Activated naive CD4-positive, alpha-beta T cell treated with Interleukin-2 at 50 U/mL for 16 hours (primary cell): ENCODE data around the gene ARCN1.

ENCODE experiments used
- DNase-seq: peaks from one replicate; pipeline ENCODE4 v3.0.0-alpha.2; 2020

ARCN1 gene

GRCh38 chr11:118623269-118623655 is 51.1 kb downstream of the ARCN1 start:
- DNase-seq = no peak

- DNase-seq = no peak
Measured at GRCh38 chr11:118625036-118625690, 53.0 kb downstream of the ARCN1 start.

- no peak for DNase-seq
Measured at GRCh38 chr11:118625976-118626375, 53.8 kb downstream of the ARCN1 start.

GRCh38 chr11:118627566-118627965 is 55.4 kb downstream of the ARCN1 start:
- DNase-seq = no peak

- no peak for DNase-seq
Measured at GRCh38 chr11:118628031-118628430, 55.8 kb downstream of the ARCN1 start.

GRCh38 chr11:118628432-118628831 is 56.2 kb downstream of the ARCN1 start:
- no peak for DNase-seq

GRCh38 chr11:118628861-118629549 is 56.8 kb downstream of the ARCN1 start:
- no peak for DNase-seq

GRCh38 chr11:118629761-118630661 is 57.8 kb downstream of the ARCN1 start:
- DNase-seq = no peak

GRCh38 chr11:118631142-118631909 is 59.1 kb downstream of the ARCN1 start:
- no peak for DNase-seq

GRCh38 chr11:118632577-118633318 is 60.5 kb downstream of the ARCN1 start:
- no peak for DNase-seq

- no peak for DNase-seq
Measured at GRCh38 chr11:118633319-118633690, 61.1 kb downstream of the ARCN1 start.

- no peak for DNase-seq
Measured at GRCh38 chr11:118633979-118634378, 61.8 kb downstream of the ARCN1 start.

GRCh38 chr11:118634431-118635236 is 62.4 kb downstream of the ARCN1 start:
- peak; percentile 7 for DNase-seq

- DNase-seq = no peak
Measured at GRCh38 chr11:118635237-118635591, 63.0 kb downstream of the ARCN1 start.

GRCh38 chr11:118635642-118636041 is 63.4 kb downstream of the ARCN1 start:
- no peak for DNase-seq

- DNase-seq = no peak
Measured at GRCh38 chr11:118636569-118637290, 64.5 kb downstream of the ARCN1 start.

GRCh38 chr11:118638726-118639125 is 66.5 kb downstream of the ARCN1 start:
- no peak for DNase-seq

GRCh38 chr11:118639899-118640298 is 67.7 kb downstream of the ARCN1 start:
- DNase-seq = no peak

- no peak for DNase-seq
Measured at GRCh38 chr11:118640332-118641154, 68.3 kb downstream of the ARCN1 start.
